ENCODE measurements around the gene RORB.

- TF ChIP-seq CTCF (IDR thresholded peaks at IDR 0.05) (no peak), POLR2AphosphoS5 (IDR thresholded peaks at IDR 0.05; ENCODE audit: insufficient read depth in 1 of 2, low read depth in 1 of 2) (no peak), POLR2A (IDR thresholded peaks at IDR 0.05) (no peak)
These were observed 166.3 kb downstream of the RORB start for GRCh38 chr9:74663439-74663838.

All from vagina (tissue), 2 donors.